SIG-M5 treated with dmso at 0.1 percent for 504 hours (cell line): ENCODE measurements around the gene INPP4B.
"Not testable (repeated sequence)": the region's sequence is repeated elsewhere in the genome, so short reads cannot be mapped to it uniquely, and the experiment has no call there.

Experiments
- DNase-seq: peaks from one replicate; lab custom pipeline; 2025; ENCODE audit not compliant: unreplicated experiment; lab: John Stamatoyannopoulos, UW

The INPP4B gene

DNA sequence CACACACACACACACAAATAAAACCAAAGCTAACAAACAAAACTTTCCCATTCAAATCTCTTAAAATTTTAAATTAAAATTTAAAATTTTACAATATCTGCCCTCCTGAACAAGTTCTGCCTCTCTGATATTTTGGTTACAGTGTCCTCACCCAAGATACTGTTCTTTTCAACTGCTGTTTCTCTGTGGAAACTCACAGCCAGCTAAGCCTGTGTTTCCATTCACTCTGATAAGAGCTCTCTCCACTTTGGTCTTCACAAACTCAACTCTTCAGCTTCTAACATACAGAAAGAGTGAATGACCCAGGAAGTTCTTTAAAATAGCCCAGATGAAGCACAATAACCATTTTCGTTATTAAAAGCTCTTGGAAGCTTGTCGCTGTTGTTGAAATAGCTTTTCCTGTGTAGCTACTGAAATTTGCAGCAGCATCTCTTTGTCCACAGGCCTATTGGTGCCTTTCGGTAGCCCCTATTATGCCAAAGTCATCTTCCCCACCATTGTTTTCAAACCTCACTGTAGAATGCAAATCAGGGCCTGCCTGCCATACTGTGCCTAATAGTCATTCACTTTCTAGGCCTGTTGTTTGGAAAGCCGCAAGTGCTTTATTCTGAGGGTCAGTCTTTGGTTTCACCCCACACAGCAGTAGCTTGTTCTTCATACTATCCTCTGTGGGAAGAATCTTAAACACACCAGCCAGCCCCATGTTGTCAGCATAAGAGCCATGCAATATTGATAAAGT is 19.4 kb downstream of the INPP4B start:
- DNase-seq = no peak

GRCh38 chr4:142824368-142824767 is 21.7 kb downstream of the INPP4B start:
- DNase-seq = no peak

DNA sequence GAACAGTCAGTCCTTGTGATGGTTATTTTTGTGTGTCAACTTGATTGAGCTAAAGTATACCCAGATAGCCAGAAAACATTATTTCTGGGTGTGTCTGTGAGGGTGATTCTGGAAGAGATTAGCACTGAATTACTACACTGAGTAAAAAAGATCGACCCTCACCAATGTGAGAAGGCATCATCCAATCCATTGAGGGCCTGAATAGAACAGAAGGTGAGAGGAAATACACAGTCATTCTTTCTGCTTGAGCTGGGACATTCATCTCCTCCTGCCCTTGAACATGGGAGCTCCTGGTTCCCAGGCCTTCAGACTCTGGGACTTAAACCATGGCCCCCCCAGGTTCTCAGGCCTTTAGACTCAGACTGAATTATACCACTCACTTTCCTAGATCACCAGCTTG is 22.3 kb downstream of the INPP4B start:
- no peak for DNase-seq

DNA sequence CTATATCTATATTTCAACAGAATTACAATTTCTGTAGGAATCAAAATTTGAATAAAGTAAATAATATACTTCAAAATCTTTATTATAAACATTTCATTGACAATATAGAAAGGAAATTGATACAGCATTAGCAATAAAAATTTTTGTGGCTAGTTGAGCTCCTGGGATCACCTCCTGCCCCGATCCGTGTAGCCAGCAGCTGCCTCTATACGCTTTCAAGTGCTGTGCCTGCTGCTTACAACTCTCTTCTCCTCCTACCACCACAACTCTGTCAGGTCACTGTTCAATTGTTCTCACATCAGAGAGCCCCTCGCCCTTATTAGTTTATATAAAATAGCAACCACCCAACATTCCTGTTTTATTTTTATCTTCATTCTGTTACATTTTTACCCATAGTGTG is 27.6 kb downstream of the INPP4B start:
- no peak for DNase-seq

- DNase-seq = no peak
Measured at GRCh38 chr4:142818031-142818430, 28.1 kb downstream of the INPP4B start.

- peak; percentile 51 for DNase-seq
Measured at GRCh38 chr4:142817442-142817841, 28.7 kb downstream of the INPP4B start.

DNA sequence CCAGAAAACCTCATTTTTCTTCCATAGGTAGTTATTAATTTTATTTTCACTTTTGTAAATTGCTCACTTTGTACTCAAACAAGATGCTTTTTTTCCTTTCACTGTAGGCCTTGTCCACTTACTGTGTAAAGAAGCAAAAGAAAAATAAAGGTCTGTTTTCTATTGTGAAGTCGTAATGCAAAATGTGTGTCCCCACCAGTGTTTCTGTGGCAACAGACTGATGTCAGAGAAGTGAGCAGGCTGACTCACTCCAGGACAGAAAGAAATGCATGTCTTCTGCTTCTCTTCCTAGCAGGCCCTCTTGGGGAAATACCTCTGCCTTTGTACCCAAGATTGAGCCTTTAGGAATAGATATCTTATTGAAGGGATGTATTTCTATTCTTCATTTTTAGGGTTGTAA is 30.3 kb downstream of the INPP4B start:
- DNase-seq = no peak

DNA sequence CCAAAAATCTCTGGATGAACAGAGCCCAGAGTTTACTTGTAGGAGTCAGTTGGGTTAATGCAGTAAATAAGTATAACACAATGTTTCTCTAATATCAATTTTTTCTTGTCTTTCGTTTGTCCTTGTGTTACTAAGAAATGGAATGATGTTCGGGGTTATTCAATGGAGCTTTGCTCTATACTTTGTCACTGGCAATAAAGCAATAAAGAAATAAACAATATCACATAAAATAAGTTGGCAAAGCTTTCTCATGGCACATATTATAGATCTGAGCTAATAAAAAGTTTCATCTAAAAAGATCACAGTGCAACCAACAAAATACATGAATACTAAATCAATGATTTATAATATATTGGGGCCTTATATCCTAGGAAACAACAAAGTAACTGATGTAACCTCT is 32.7 kb downstream of the INPP4B start:
- DNase-seq = no peak

- DNase-seq = no peak
Measured at GRCh38 chr4:142812091-142812490, 34.0 kb downstream of the INPP4B start.

DNA sequence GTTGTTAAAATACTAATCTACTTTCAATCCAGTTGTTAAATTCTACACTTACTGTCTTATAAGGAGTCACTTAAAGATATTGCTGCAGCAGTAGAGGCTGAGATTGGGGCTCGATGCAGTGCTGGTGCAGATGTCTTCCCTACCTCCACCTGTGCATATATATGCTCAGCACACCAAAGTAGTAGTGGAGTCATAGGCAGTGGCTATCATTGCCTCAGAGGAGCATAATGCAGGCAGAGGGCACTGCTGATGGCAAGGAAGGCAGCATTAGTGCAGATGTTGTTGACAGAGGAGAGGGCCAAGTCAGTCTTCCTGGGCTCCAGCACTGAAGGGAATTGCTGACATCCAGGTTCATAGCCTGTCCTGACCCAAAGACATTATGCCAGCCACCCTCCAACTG is 35.1 kb downstream of the INPP4B start:
- no peak for DNase-seq

DNA sequence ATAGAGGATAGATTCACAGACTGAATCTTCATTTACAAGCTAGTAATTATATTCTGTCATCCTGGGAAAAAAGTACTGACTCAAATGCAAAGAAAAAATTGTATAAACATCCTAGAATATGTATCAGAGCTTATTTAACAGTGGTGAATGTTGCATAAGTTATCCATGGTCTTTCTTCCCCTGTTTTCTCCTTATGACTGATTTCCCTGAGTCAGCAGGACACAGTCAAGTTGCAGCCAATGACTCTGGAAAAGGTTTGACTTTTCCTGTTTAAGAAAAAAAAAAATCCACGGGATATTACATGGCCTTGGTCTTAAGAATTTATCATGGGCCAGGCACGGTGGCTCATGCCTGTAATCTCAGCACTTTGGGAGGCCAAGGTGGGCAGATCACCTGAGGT is 36.5 kb downstream of the INPP4B start:
- no peak for DNase-seq

- DNase-seq = not testable (repeated sequence)
Measured at GRCh38 chr4:142803879-142804278, 42.2 kb downstream of the INPP4B start.

DNA sequence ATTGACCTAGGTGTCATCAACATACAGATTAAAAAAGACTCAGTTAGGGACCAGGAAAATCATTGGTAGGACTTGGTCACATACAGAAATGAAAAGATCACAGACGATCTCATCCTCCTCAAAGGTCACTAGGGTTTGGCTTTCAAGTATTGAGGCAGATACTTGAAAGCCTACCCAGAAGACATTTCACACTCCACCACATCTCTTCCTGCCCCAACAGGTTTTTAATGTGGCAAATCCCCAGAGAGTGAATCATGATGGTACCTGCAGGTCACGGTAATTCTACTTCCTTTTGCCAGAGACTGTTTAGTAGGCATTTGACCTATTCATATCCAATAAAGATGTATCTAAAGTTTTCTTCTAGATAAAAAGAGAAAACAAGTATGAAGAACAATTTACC is 44.1 kb downstream of the INPP4B start:
- DNase-seq = no peak

DNA sequence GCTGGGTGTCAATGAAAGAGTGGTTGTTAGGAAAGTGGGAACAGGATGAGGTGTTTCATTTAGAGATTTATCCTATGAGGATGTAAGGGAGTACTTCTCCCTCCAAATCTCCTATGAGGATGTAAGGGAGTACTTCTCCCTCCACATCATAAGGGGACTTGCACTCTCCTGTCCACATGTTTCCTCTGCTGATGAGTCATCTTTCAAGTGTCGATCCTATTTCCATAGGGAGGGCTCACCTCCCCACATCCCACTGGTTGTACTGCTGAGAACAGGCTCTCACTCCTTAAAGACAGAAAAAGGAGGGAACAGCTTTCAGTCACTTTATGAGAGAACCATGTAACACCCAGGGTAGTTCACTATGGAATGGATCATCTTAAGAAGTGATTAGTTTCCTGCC is 65.0 kb downstream of the INPP4B start:
- no peak for DNase-seq

GRCh38 chr4:142778900-142779299 is 67.2 kb downstream of the INPP4B start:
- no peak for DNase-seq

DNA sequence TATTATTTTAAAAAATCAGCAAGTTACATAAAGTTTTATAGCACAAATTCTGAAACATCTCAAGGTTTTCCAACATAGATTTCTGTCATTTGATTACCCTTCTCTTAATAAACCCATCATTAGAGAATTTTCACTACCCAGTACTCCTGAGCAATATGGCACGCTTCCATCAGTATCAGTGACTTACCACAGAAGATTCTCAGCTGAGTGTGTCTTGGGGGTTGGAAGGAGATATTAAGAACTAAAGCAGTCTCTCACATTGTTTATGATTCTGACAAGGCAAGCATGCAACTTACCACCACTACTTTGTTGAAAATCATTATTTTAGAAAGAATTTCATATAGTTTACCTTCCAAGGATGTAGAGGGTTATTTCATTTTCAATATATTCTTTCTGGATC is 67.7 kb downstream of the INPP4B start:
- DNase-seq = no peak

DNA sequence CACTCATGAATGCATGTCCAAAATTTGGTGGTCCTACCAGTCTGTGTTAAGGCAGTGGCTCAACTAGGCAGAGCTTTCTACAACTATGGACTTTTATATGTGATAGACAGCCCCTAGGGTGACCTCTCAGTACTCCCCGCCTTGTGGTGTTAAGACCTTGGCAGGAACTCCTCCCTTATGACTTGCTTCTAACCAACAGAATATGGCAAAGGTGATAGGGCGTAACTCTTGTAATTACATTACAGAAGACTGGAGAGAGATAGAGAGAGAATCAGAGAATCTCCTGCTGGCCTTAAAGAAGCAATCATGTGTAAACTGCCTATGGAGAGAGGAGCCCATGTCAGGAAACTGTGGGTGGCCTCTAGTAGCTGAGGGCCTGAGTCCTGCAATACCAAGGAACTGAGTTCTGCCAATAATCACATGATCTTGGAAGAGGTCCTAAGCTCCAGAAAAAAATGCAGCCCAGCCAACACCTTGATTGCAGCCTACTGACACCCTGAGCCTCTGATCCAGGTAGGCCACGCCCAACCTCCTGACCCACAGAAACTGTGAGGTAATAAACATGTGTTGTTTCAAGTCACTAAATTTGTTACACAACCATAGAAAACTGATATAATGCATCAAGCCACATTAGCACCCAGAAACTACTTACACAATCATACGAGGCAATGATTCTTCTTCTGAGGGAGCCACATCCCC is 68.9 kb downstream of the INPP4B start:
- DNase-seq = no peak

DNA sequence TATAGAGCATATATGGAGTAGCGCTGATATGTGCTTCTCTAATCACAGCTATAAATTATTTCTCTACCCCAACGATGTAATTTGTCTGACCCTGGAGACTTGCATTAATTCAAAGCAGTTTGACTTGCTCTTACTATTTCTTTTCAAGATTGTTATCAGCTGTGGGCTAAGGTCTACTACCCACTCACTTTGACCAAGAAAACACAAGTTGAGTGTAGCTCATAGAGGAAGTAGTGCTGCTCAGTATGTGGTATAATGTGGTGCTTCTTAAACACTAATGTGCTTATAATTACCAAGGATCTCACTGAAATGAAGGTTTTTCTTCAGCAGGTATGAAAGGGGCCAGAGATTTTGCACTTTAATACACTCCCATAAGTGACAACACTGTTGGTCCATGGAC is 70.1 kb downstream of the INPP4B start:
- DNase-seq = no peak

- DNase-seq = no peak
Measured at GRCh38 chr4:142773505-142773904, 72.6 kb downstream of the INPP4B start.

DNA sequence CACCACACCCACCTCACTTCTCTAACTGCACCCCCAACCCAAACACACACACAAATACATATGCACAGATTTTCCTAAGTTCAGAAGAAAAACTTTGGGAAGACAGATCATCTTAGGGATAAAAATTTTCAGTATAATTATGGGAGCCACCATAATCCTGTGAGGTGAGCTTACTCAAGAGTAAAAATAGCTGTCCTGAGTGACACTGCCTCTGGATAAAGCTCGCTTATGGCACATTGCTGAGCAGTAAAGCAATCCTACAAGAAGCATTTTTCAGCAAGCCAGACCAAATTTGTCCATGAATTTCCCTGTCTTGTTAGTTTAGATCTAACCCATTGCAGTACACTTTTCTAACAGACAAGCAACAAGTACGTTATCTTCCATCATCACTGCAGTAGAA is 83.8 kb downstream of the INPP4B start:
- DNase-seq = no peak

DNA sequence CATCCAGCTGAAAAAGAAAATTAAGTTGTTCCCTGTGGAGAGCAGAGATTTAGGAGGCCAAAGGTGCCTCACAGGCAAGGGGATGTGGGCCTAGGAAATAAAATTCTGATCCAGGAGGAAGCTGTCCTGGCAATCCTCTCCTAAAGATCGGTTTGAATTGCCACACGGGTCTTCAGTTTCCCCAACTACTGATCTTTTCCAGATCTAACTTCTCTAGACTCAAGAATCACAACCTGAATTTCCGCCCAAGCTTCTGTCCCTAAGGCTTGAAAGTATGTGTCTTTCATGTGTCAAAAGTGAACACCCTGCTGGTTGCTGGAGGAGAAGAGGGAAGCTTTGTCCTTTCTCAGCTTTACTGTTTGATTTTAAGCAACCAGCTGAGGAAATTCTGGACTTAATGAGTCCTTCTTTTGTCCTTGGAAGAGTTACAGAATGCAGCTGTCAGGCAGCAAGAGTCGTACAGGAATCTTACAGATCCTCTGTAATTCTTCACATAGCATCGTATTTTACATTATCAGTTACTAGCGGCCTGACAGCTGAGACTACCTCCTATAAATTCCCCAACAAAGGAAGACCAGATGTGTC is 93.8 kb downstream of the INPP4B start:
- DNase-seq = no peak

DNA sequence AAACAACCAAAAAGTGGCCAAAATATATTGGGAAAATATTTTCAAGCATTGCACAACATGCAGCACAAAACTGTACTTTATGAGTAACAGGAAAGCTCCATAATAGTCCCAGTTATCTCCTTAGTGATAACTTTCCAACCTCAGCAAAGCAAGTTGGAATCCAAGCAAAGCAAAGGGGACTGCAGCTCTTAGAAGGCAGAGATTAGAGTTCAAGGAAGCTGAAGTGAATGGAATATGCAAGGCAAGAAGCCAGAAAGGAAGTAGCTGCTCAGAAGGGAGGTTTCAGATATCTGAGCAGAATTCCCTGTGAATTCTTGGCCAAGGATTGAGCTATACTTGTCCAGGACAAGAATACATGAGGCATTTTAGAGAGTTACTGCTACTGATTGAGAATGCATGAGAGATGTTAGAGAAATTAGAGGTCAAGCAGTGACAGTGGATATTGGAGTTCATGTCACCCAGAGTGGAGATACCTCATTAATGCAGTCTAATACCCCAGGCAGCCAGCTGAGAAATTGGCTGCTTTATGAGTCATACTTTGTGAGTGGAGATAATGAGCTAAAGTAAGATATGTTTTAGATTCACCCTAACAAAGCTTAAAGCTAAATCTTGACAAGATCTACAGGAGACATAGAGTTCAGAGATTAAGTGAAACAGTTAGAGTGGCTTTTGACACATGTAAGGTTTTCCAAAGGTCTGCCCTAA is 102.8 kb downstream of the INPP4B start:
- no peak for DNase-seq
